Measurements from ENCODE around the gene ATP1A3. TPM values are rescaled to one million over a fixed set of nuclear protein-coding genes. Genes with fewer than 3 reads are reported as not detected.

The ATP1A3 gene
- total RNA-seq, 2 donors from 2014 or later = 0.69 to 1.0 TPM

DNA sequence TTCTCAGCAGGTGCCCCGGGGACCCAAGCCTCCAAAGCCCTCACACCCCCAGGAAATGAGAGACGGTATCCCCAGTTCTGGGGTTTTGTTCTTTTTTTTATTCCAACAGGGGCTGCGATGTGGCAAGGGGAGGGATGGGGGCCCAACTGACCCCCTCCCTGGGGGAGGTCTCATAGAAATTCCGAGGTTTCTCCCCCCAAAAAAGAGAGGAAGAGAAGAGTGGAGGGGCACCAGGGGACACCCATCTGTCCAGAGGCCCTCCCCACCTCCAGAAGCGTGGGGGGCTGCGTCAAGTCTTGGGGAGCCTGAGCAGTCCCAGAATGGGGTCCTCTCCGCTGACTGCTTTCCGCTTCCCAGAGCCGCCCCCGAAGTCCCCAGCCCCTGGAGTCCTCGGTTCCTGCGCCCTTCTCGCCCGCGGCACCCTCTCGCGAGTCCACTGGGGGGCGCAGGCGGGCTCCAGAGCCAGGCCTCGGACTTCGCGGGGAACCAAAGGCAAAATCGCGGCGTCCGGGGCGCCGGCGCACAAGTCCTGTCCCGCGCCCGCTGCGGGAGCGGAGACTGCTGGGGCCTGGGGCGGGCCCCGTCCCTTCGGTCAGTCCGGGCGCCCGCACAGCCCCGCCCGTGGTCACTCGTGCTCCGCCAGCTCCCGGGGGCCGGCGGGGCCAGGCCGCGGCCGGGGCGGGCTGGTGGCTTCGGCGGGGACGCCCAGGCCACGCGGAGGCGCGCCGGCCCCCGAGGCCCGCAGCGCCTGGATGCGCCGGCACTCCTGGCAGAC lies 4.4 kb upstream of the ATP1A3 start:
- H3K36me3 Mint-ChIP-seq (ENCODE audit: low read depth) = no peaks in the 10 kb centered on the region
- H3K9me3 Mint-ChIP-seq = no peaks in the 10 kb centered on the region
- no peak overlapping the region for H3K4me3 Mint-ChIP-seq
- Histone ChIP-seq H3K27me3 (ENCODE audit: control insufficient read depth, insufficient read depth, low read length, poor library complexity, severe bottlenecking) (peaks cover 86% of the 10 kb centered on the region), H3K9me3 (ENCODE audit: control insufficient read depth, low read length) (no peaks in the 10 kb centered on the region), H3K27ac (ENCODE audit: low read depth, low read length) (no peak overlapping the region), H3K36me3 (ENCODE audit: control insufficient read depth, insufficient read depth, low read length) (no peaks in the 10 kb centered on the region), H3K9ac (ENCODE audit: extremely low read depth, low read length, poor library complexity, severe bottlenecking) (no peak overlapping the region), H3K4me3 (ENCODE audit: low read length) (no peak overlapping the region), H3K4me1 (ENCODE audit: control insufficient read depth, insufficient read depth, low read length) (no peaks in the 10 kb centered on the region)
- TF ChIP-seq CTCF (conservative IDR thresholded peaks at IDR 0.05) = peak; percentile 87
- peaks cover 83% of the 10 kb centered on the region for H3K27me3 Mint-ChIP-seq (ENCODE audit: insufficient read depth)
- peaks cover 4% of the 10 kb centered on the region for H3K4me1 Mint-ChIP-seq
- peak; percentile 93 for DNase-seq
- WGBS, 2 experiments (ENCODE audit: insufficient coverage in 1 of 2, insufficient read length in 1 of 2) = 0 to 2% methylated on average over 10 to 64 of the region's 64 CpGs
- H3K27ac Mint-ChIP-seq = no peak overlapping the region

DNA sequence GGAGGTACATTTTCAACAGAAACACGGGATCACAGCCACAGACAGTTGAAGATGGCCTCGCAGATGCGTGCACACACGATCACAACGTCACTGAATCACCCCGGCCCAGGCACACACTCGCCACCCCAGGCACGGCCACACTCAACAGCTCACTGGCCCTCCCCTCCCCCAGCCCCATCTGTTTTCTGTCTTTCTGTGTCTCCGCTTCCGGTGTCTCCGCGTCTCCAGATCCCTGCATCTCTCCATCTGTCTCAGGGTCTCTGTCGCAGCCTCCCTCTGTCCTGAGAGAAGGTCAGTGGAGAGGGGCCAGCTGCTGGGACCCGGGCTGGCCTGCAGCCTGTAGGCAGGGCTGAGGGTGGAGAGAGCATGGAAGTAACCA lies 3.8 kb upstream of the ATP1A3 start:
- Histone ChIP-seq H3K27me3 (ENCODE audit: control insufficient read depth, insufficient read depth, low read length, poor library complexity, severe bottlenecking) (peaks cover 91% of the 10 kb centered on the region), H3K4me3 (ENCODE audit: low read length) (no peak overlapping the region), H3K9ac (ENCODE audit: extremely low read depth, low read length, poor library complexity, severe bottlenecking) (no peak overlapping the region), H3K27ac (ENCODE audit: low read depth, low read length) (no peak overlapping the region), H3K4me1 (ENCODE audit: control insufficient read depth, insufficient read depth, low read length) (no peaks in the 10 kb centered on the region), H3K36me3 (ENCODE audit: control insufficient read depth, insufficient read depth, low read length) (no peaks in the 10 kb centered on the region), H3K9me3 (ENCODE audit: control insufficient read depth, low read length) (no peaks in the 10 kb centered on the region)
- WGBS, 2 experiments (ENCODE audit: insufficient coverage in 1 of 2, insufficient read length in 1 of 2) = 8% methylated on average over 8 to 14 of the region's 14 CpGs
- Mint-ChIP-seq H3K27me3 (ENCODE audit: insufficient read depth) (peaks cover 86% of the 10 kb centered on the region), H3K4me3 (peak overlapping the region; percentile 18), H3K36me3 (ENCODE audit: low read depth) (no peaks in the 10 kb centered on the region), H3K27ac (no peak overlapping the region), H3K9me3 (no peaks in the 10 kb centered on the region), H3K4me1 (peaks cover 5% of the 10 kb centered on the region)
- TF ChIP-seq CTCF (conservative IDR thresholded peaks at IDR 0.05) = no peak
- DNase-seq = peak; percentile 56

DNA sequence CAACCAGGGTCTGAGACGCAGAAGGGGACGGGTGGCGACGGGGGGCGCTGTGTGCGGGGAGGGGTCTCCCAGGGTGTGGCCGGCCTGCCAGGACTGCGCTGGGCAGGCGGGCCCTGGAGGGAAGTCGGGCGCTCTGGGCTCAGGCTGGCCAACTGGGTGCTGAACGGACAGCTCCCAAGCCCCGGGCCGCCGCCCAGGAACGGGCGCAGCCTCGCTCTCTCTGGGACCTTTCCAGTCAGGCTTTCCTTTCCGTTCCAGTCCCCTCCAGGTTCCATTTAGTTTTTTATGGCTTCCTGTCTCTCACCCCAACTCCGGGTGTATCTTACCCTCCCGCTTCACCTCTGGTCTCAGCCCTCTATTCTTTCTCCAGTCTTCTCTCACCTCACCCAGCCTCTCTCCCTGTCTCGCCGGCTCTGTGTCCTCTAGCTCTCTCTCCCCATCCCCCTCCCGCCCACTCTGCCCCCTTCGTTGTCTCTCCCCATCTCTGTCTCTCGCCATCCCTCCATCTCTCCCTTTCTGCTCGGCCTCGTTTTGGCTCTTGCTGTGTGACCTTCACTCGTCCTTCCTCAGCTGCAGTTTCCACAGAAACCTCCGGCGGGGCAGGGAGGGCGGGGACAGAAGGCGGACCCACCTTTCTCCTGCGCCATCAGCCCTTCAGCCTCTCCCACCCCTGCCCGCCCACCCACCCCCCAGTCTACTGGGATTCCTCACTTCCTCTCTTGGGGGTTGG lies 3.3 kb upstream of the ATP1A3 start:
- DNase-seq = peak; percentile 91
- WGBS, 2 experiments (ENCODE audit: insufficient coverage in 1 of 2, insufficient read length in 1 of 2) = 3% methylated on average over 15 to 32 of the region's 35 CpGs
- H3K9me3 ChIP-seq (ENCODE audit: control insufficient read depth, low read length) = no peaks in the 10 kb centered on the region
- peaks cover 87% of the 10 kb centered on the region for H3K27me3 Mint-ChIP-seq (ENCODE audit: insufficient read depth)
- peaks cover 93% of the 10 kb centered on the region for H3K27me3 ChIP-seq (ENCODE audit: control insufficient read depth, insufficient read depth, low read length, poor library complexity, severe bottlenecking)
- no peaks in the 10 kb centered on the region for H3K4me1 ChIP-seq (ENCODE audit: control insufficient read depth, insufficient read depth, low read length)
- no peak overlapping the region for H3K9ac ChIP-seq (ENCODE audit: extremely low read depth, low read length, poor library complexity, severe bottlenecking)
- H3K4me3 ChIP-seq (ENCODE audit: low read length) = no peak overlapping the region
- peak overlapping the region; percentile 18 for H3K4me3 Mint-ChIP-seq
- no peaks in the 10 kb centered on the region for H3K9me3 Mint-ChIP-seq
- no peaks in the 10 kb centered on the region for H3K36me3 Mint-ChIP-seq (ENCODE audit: low read depth)
- H3K27ac ChIP-seq (ENCODE audit: low read depth, low read length) = no peak overlapping the region
- no peak overlapping the region for H3K27ac Mint-ChIP-seq
- peaks cover 5% of the 10 kb centered on the region for H3K4me1 Mint-ChIP-seq
- TF ChIP-seq CTCF (conservative IDR thresholded peaks at IDR 0.05) = no peak
- H3K36me3 ChIP-seq (ENCODE audit: control insufficient read depth, insufficient read depth, low read length) = no peaks in the 10 kb centered on the region
